OCI-LY7 (cell line): ENCODE data around the gene CBLN2. TPM values are rescaled to one million over a fixed set of nuclear protein-coding genes. Genes with fewer than 3 reads are reported as not detected.

Source experiments
- Bru-seq: library from RNA; stranded (reverse); fragments of 400-500 nt; gene quantifications from one replicate; lab custom pipeline; 2021; lab: Mats Ljungman, UMichigan
- BruChase-seq, 2 experiments: library from RNA; stranded (reverse); fragments of 400-500 nt; gene quantifications; one replicate each; lab custom pipeline; 2021; lab: Mats Ljungman, UMichigan
- BruUV-seq: library from RNA; stranded (reverse); fragments of 400-500 nt; replicated peaks from 2 replicates; lab custom pipeline; 2021; lab: Mats Ljungman, UMichigan
- CTCF ChIA-PET: fragments of 300-600 bp; sonication (Branson Sonifier 250); formaldehyde crosslinking; loops from one replicate; lab custom pipeline; 2022; ENCODE audit warnings: antibody characterized with exemption; ENCODE audit not compliant: unreplicated experiment; lab: Charles Lee
- POLR2A ChIA-PET: fragments of 300-600 bp; sonication (Branson Sonifier 250); formaldehyde crosslinking; loops from one replicate; lab custom pipeline; 2022; ENCODE audit warnings: antibody characterized with exemption; lab: Charles Lee
- DNase-seq: peaks from one replicate; pipeline ENCODE4 v3.0.0-alpha.2; 2015; ENCODE audit warnings: low spot score
- H2AFZ ChIP-seq: fragments of 200-600 bp; sonication (generic), shearing (Covaris generic); 2 replicates; pipeline ENCODE4 v1.6.1; 2014; ENCODE audit warnings: mild to moderate bottlenecking, antibody characterized with exemption, low read length, moderate library complexity
- H3K27ac ChIP-seq: fragments of 200-600 bp; sonication (generic); 2 replicates; pipeline ENCODE4 v1.5.1; 2014; ENCODE audit warnings: mixed run types, low read depth, mild to moderate bottlenecking, moderate library complexity, low read length, inconsistent platforms; ENCODE audit not compliant: poor library complexity, severe bottlenecking
- H3K36me3 ChIP-seq: fragments of 200-600 bp; sonication (generic); 2 replicates; pipeline ENCODE4 v1.6.1; 2014; ENCODE audit warnings: mild to moderate bottlenecking, antibody characterized with exemption, low read length, moderate library complexity, mixed read lengths; ENCODE audit not compliant: insufficient read depth
- H3K4me1 ChIP-seq: fragments of 200-600 bp; sonication (generic); 2 replicates; pipeline ENCODE4 v1.5.1; 2014; ENCODE audit warnings: mild to moderate bottlenecking, low read length; ENCODE audit not compliant: insufficient read depth, poor library complexity, severe bottlenecking
- H3K4me2 ChIP-seq: fragments of 200-600 bp; sonication (generic); 2 replicates; pipeline ENCODE4 v1.6.1; 2014; ENCODE audit warnings: mild to moderate bottlenecking, low read length
- H3K4me3 ChIP-seq: fragments of 200-600 bp; sonication (generic); 2 replicates; pipeline ENCODE4 v1.5.1; 2014; ENCODE audit warnings: mild to moderate bottlenecking, low read depth, low read length; ENCODE audit not compliant: poor library complexity, severe bottlenecking
- H3K79me2 ChIP-seq: fragments of 200-600 bp; sonication (generic); 2 replicates; pipeline ENCODE4 v1.6.1; 2016; ENCODE audit warnings: low read depth, mild to moderate bottlenecking, low read length, moderate library complexity, mixed read lengths; ENCODE audit not compliant: insufficient read depth
- H3K9me2 ChIP-seq: fragments of 200-600 bp; sonication (generic); 2 replicates; pipeline ENCODE4 v1.6.1; 2016; ENCODE audit warnings: mild to moderate bottlenecking, low read length, mixed read lengths; ENCODE audit not compliant: insufficient read depth
- H3K9me3 ChIP-seq: fragments of 200-600 bp; sonication (generic); 2 replicates; pipeline ENCODE4 v1.6.1; 2014; ENCODE audit warnings: mild to moderate bottlenecking, mixed run types, low read length, mixed read lengths
- H4K20me1 ChIP-seq: fragments of 200-600 bp; sonication (generic); 2 replicates; pipeline ENCODE4 v1.6.1; 2014; ENCODE audit warnings: mild to moderate bottlenecking, antibody characterized with exemption, low read length, moderate library complexity, mixed read lengths; ENCODE audit not compliant: insufficient read depth
- EZH2phosphoT487 ChIP-seq: fragments of 200-600 bp; sonication (generic); IDR thresholded peaks from 2 replicates; pipeline ENCODE4 v1.6.1; 2018; ENCODE audit warnings: low read depth, borderline replicate concordance, mild to moderate bottlenecking, mixed run types, antibody characterized with exemption, low read length, moderate library complexity, mixed read lengths
- intact Hi-C: fragments of 100-400 bp; cut with micrococcal nuclease; formaldehyde crosslinking; loops from one replicate; pipeline ENCODE4 v1.10.0; 2022; ENCODE audit not compliant: unreplicated experiment
- long read RNA-seq: library from polyadenylated mRNA; stranded (forward); transcript quantifications from one replicate; pipeline ENCODE4 v2.0.0, GENCODE V29; 2022
- total RNA-seq, 2 experiments: library from RNA; depleted of rRNA in 1 of 2; stranded (reverse); fragments of >200 nt in 1 of 2; shearing (Covaris generic) in 1 of 2; gene quantifications; 2 replicates each; pipeline ENCODE4 v1.2.3, GENCODE V29; 2014 to 2022
- TF ChIP-seq, protein P1 (sequence below): fragments of 200-600 bp; sonication (generic); conservative IDR thresholded peaks from 2 replicates; pipeline ENCODE4 v1.5.1; 2014; ENCODE audit warnings: mild to moderate bottlenecking, antibody characterized with exemption, low read length, moderate library complexity, mixed read lengths

Gene CBLN2
- not detected in 2 replicates for total RNA-seq (2014; rRNA removed; shearing (Covaris generic))
- total RNA-seq (2022): not detected in 2 replicates
- not detected for Bru-seq, nascent RNA
- not detected for BruChase-seq, experiment 1, labeled RNA remaining after a 6-hour chase
- not detected for BruChase-seq, experiment 2, labeled RNA remaining after a 2-hour chase
- long read RNA-seq: 0 reads

DNA sequence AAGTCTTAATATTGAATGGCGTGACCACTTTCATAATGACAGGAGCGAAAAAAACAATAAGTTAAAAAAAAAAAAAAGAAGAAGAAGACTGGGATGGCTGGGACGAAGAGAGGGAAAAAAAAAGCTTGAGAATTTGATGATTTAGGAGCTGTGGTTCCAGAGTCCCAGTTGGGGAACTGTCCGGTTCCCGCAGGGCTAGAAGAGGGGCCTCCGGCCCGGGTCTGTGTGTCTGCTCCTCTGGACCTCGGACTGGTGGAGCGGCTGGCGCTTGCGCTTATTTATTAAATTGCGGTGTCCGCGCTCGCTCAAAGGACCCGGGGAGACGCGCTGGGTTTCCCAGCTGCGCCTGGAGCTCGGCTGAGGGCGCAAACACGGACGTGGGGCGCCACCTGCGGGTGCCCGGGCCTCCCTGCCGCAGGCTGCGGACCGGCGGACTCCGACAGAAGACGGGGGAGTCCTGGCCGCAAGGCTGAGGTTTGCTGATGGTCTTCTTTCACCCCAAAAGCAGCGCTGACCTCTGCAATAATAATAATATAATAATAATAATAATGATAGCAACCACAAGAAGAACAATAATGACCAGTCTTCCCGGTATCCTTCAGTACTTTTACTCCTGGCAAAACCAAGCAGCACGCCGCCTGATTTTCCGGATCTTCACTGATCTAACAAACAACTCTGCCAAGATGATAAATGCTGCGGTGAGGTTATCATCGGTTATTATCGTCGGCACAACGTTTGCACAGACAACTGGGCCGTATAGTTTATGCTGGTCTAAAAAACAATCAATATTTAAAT, at the start of gene CBLN2:
CBLN2 (minus strand) TSS at position 251 of the 795 bp plus-strand sequence. CDS start 2,182 bp downstream, outside the sequence.
- H3K9me3 ChIP-seq: no peaks in the 10 kb centered on the region
- ChIA-PET POLR2A (no interaction called here), CTCF (no interaction called here)
- BruUV-seq: no TSS peak
- H3K4me2 ChIP-seq: no peak within 1 kb of the TSS
- no peaks in the 10 kb centered on the region for H3K4me1 ChIP-seq
- DNase-seq: no peak
- no peak within 1 kb of the TSS for H3K27ac ChIP-seq
- no peaks in the 10 kb centered on the region for H3K79me2 ChIP-seq
- no peak for TF ChIP-seq EZH2phosphoT487
- TF ChIP-seq, protein P1, sequence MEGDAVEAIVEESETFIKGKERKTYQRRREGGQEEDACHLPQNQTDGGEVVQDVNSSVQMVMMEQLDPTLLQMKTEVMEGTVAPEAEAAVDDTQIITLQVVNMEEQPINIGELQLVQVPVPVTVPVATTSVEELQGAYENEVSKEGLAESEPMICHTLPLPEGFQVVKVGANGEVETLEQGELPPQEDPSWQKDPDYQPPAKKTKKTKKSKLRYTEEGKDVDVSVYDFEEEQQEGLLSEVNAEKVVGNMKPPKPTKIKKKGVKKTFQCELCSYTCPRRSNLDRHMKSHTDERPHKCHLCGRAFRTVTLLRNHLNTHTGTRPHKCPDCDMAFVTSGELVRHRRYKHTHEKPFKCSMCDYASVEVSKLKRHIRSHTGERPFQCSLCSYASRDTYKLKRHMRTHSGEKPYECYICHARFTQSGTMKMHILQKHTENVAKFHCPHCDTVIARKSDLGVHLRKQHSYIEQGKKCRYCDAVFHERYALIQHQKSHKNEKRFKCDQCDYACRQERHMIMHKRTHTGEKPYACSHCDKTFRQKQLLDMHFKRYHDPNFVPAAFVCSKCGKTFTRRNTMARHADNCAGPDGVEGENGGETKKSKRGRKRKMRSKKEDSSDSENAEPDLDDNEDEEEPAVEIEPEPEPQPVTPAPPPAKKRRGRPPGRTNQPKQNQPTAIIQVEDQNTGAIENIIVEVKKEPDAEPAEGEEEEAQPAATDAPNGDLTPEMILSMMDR: no peak
- intact Hi-C loops: no loop called here
- no peaks in the 10 kb centered on the region for H4K20me1 ChIP-seq
- no peak within 1 kb of the TSS for H3K4me3 ChIP-seq
- H2AFZ ChIP-seq: no peak within 1 kb of the TSS
- no peaks in the 10 kb centered on the region for H3K9me2 ChIP-seq
- no peaks in the 10 kb centered on the region for H3K36me3 ChIP-seq

DNA sequence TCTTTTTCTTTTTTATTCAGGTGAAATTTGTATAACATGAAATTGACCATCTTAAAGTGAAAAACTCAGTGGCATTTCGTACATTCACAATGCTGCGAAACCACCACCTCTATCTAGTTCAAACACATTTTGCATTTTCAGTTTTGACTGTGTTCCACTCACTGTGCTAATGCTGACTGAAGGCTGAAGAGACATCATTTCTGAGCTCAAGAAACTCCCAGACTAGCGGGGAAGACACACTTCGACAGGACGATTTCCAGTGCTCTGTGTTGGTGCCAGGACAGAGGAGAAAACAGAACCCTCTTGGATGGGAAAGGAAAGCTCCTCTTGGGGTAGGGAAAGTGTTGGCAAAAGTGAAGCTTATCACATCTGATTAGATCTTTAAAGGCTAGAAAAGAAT, 44.2 kb upstream of the CBLN2 start:
- H3K79me2 ChIP-seq: no peaks in the 10 kb centered on the region

More for the DNA sequence above, 44.2 kb upstream of the CBLN2 start:
- H3K9me2 ChIP-seq: no peaks in the 10 kb centered on the region
- CTCF ChIA-PET: no interaction called here
- intact Hi-C loops: no loop called here
- H3K36me3 ChIP-seq: no peaks in the 10 kb centered on the region
- POLR2A ChIA-PET: no interaction called here
- TF ChIP-seq EZH2phosphoT487: no peak
- TF ChIP-seq, protein P1: no peak
- no TSS peak for BruUV-seq
- H3K4me2 ChIP-seq: no peak overlapping the region
- H4K20me1 ChIP-seq: no peaks in the 10 kb centered on the region
- no peak for DNase-seq
- H3K4me1 ChIP-seq: no peaks in the 10 kb centered on the region
- no peak overlapping the region for H2AFZ ChIP-seq
- H3K9me3 ChIP-seq: no peaks in the 10 kb centered on the region
- no peak overlapping the region for H3K4me3 ChIP-seq
- no peak overlapping the region for H3K27ac ChIP-seq
